ENCODE results near the gene AGMO. TPM values are rescaled to one million over a fixed set of nuclear protein-coding genes. Genes with fewer than 3 reads are reported as not detected.

AGMO gene
- polyA plus RNA-seq (2011; rRNA removed) = not detected in 2 replicates
- polyA minus RNA-seq (2011; rRNA and poly(A)+ RNA removed) = not detected in 2 replicates

GRCh38 chr7:15561835-15562234 lies at the start of gene AGMO:
Gene AGMO, minus strand, starts transcription at chr7:15562015.
- no peak within 1 kb of the TSS for H3K4me3 ChIP-seq (ENCODE audit: low read depth, low read length)
- POLR2A ChIA-PET = no interaction called here
- no peaks in the 10 kb centered on the region for H3K36me3 ChIP-seq (ENCODE audit: control insufficient read depth, insufficient read depth, low read length)
- no peak for DNase-seq (ENCODE audit: low read depth)
- TF ChIP-seq CTCF (IDR thresholded peaks at IDR 0.05; ENCODE audit: insufficient read depth, low read depth, low read length) = no peak
- H3K27me3 ChIP-seq (ENCODE audit: control insufficient read depth, insufficient read depth, low read length) = no peaks in the 10 kb centered on the region
- CTCF ChIA-PET = interaction anchor here (1.0 to 1.4 kb wide), 2 partner anchors 54 to 162 kb away, joined by 3 read pairs; no protein-coding TSS in a partner anchor

GRCh38 chr7:15610503-15610902 lies 48.7 kb upstream of the AGMO start:
- no peak for DNase-seq (ENCODE audit: low read depth)
- H3K27me3 ChIP-seq (ENCODE audit: control insufficient read depth, insufficient read depth, low read length) = no peaks in the 10 kb centered on the region
- TF ChIP-seq CTCF (IDR thresholded peaks at IDR 0.05; ENCODE audit: insufficient read depth, low read depth, low read length) = no peak
- H3K4me3 ChIP-seq (ENCODE audit: low read depth, low read length) = no peak overlapping the region
- CTCF ChIA-PET = interaction anchor here (1.1 kb wide), 1 partner anchor 39 kb away, joined by 3 read pairs; no protein-coding TSS in a partner anchor
- POLR2A ChIA-PET = no interaction called here
- H3K36me3 ChIP-seq (ENCODE audit: control insufficient read depth, insufficient read depth, low read length) = no peaks in the 10 kb centered on the region

- no peaks in the 10 kb centered on the region for H3K27me3 ChIP-seq (ENCODE audit: control insufficient read depth, insufficient read depth, low read length)
- CTCF ChIA-PET = interaction anchor here (1.1 kb wide), 1 partner anchor 40 kb away, joined by 3 read pairs; no protein-coding TSS in a partner anchor
- DNase-seq (ENCODE audit: low read depth) = no peak
- POLR2A ChIA-PET = no interaction called here
- TF ChIP-seq CTCF (IDR thresholded peaks at IDR 0.05; ENCODE audit: insufficient read depth, low read depth, low read length) = no peak
- no peak overlapping the region for H3K4me3 ChIP-seq (ENCODE audit: low read depth, low read length)
- no peaks in the 10 kb centered on the region for H3K36me3 ChIP-seq (ENCODE audit: control insufficient read depth, insufficient read depth, low read length)
These were observed 47.5 kb upstream of the AGMO start for GRCh38 chr7:15609287-15609686.

- Histone ChIP-seq H3K4me3 (ENCODE audit: low read depth, low read length) (no peak overlapping the region), H3K36me3 (ENCODE audit: control insufficient read depth, insufficient read depth, low read length) (no peaks in the 10 kb centered on the region), H3K27me3 (ENCODE audit: control insufficient read depth, insufficient read depth, low read length) (no peaks in the 10 kb centered on the region)
- ChIA-PET POLR2A (no interaction called here), CTCF (interaction anchor here (0.7 kb wide), 1 partner anchor 170 kb away, joined by 3 read pairs; no protein-coding TSS in a partner anchor)
- TF ChIP-seq CTCF (IDR thresholded peaks at IDR 0.05; ENCODE audit: insufficient read depth, low read depth, low read length) = no peak
- DNase-seq (ENCODE audit: low read depth) = no peak
These were observed 45.9 kb upstream of the AGMO start for GRCh38 chr7:15607529-15608210.

- H3K4me3 ChIP-seq (ENCODE audit: low read depth, low read length) = no peak overlapping the region
- no peak for DNase-seq (ENCODE audit: low read depth)
- no peak for TF ChIP-seq CTCF (IDR thresholded peaks at IDR 0.05; ENCODE audit: insufficient read depth, low read depth, low read length)
- POLR2A ChIA-PET = no interaction called here
- no peaks in the 10 kb centered on the region for H3K36me3 ChIP-seq (ENCODE audit: control insufficient read depth, insufficient read depth, low read length)
- CTCF ChIA-PET = no interaction called here
- no peaks in the 10 kb centered on the region for H3K27me3 ChIP-seq (ENCODE audit: control insufficient read depth, insufficient read depth, low read length)
These were observed 44.7 kb upstream of the AGMO start for GRCh38 chr7:15606561-15606960.
